Measurements from ENCODE around the gene RXFP4. TPM values are rescaled to one million over a fixed set of nuclear protein-coding genes. Genes with fewer than 3 reads are reported as not detected.

RXFP4 gene
- total and polyA plus RNA-seq, 2 of the 13 experiments (the other 11 are each of a cell fraction or from before 2014, with no cell fraction given): 0.38 to 1.4 TPM

DNA sequence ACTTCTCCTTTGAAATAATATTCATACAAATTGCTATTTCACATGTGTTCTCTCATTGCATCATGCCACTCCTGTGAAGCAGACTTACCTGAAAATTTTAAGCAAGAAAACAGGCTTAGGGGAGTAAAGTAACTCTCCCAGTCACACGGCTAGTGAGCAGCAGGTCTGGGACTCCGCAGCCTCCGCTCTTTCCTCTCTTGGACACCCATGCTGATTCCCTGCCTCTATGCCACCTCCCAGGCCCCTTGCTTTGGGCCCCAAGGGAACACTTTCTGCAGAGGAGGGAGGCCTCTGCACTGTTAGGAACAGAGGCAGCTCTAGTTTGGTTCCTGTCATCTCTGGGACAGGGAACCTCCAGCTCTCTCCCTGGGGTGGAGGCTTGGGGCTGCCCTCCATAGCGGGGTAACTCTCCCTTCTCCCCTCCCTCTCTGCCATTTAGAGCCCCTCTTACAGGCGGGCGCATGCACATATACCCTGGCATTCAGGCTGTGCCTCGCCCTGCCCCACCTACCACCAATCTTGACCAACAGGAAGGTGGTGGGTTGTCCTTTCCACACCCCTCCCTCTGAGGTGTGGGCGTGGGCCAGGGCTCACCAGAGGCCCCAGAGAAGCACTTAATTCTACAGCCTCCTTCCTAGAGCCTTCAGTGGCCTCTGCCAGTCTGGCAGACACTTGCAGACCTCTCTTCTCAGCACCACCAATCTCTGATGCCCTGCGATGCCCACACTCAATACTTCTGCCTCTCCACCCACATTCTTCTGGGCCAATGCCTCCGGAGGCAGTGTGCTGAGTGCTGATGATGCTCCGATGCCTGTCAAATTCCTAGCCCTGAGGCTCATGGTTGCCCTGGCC lies at the start of gene RXFP4 (continued):
- TF ChIP-seq DNMT3B (CRISPR knock-in tag; conservative IDR thresholded peaks at IDR 0.05): no peak
- TF ChIP-seq, protein P1, sequence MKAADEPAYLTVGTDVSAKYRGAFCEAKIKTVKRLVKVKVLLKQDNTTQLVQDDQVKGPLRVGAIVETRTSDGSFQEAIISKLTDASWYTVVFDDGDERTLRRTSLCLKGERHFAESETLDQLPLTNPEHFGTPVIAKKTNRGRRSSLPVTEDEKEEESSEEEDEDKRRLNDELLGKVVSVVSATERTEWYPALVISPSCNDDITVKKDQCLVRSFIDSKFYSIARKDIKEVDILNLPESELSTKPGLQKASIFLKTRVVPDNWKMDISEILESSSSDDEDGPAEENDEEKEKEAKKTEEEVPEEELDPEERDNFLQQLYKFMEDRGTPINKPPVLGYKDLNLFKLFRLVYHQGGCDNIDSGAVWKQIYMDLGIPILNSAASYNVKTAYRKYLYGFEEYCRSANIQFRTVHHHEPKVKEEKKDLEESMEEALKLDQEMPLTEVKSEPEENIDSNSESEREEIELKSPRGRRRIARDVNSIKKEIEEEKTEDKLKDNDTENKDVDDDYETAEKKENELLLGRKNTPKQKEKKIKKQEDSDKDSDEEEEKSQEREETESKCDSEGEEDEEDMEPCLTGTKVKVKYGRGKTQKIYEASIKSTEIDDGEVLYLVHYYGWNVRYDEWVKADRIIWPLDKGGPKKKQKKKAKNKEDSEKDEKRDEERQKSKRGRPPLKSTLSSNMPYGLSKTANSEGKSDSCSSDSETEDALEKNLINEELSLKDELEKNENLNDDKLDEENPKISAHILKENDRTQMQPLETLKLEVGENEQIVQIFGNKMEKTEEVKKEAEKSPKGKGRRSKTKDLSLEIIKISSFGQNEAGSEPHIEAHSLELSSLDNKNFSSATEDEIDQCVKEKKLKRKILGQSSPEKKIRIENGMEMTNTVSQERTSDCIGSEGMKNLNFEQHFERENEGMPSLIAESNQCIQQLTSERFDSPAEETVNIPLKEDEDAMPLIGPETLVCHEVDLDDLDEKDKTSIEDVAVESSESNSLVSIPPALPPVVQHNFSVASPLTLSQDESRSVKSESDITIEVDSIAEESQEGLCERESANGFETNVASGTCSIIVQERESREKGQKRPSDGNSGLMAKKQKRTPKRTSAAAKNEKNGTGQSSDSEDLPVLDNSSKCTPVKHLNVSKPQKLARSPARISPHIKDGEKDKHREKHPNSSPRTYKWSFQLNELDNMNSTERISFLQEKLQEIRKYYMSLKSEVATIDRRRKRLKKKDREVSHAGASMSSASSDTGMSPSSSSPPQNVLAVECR (CRISPR knock-in tag; IDR thresholded peaks at IDR 0.05; ENCODE audit: borderline replicate concordance): peak; percentile 10; the same call in 1 of the 2 replicates
- no peak; the same call in 1 of the 2 replicates for TF ChIP-seq HES4 (CRISPR knock-in tag; IDR thresholded peaks at IDR 0.05; ENCODE audit: borderline replicate concordance)
- TF ChIP-seq, protein P2, sequence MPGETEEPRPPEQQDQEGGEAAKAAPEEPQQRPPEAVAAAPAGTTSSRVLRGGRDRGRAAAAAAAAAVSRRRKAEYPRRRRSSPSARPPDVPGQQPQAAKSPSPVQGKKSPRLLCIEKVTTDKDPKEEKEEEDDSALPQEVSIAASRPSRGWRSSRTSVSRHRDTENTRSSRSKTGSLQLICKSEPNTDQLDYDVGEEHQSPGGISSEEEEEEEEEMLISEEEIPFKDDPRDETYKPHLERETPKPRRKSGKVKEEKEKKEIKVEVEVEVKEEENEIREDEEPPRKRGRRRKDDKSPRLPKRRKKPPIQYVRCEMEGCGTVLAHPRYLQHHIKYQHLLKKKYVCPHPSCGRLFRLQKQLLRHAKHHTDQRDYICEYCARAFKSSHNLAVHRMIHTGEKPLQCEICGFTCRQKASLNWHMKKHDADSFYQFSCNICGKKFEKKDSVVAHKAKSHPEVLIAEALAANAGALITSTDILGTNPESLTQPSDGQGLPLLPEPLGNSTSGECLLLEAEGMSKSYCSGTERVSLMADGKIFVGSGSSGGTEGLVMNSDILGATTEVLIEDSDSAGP (CRISPR knock-in tag; IDR thresholded peaks at IDR 0.05; ENCODE audit: borderline replicate concordance): peak; percentile 30; the same call in 1 of the 2 replicates
- TF ChIP-seq ZMYM4 (CRISPR knock-in tag; IDR thresholded peaks at IDR 0.05): 0 out of 2 replicates have a peak, but pooled peaks have one; percentile 10
- peak; percentile 43; the same call in 1 of the 2 replicates for TF ChIP-seq ZNF709 (CRISPR knock-in tag; IDR thresholded peaks at IDR 0.05)
- TF ChIP-seq ZNF773 (CRISPR knock-in tag; IDR thresholded peaks at IDR 0.05; ENCODE audit: borderline replicate concordance): no peak
- TF ChIP-seq SIX4 (CRISPR knock-in tag; IDR thresholded peaks at IDR 0.05): 0 out of 2 replicates have a peak, but pooled peaks have one; percentile 3
- peak; percentile 5; the same call in 1 of the 2 replicates for TF ChIP-seq ZBTB7B (CRISPR knock-in tag; IDR thresholded peaks at IDR 0.05)
- no peak for TF ChIP-seq CENPX (CRISPR knock-in tag; IDR thresholded peaks at IDR 0.05)
- TF ChIP-seq HOXA3 (CRISPR knock-in tag; IDR thresholded peaks at IDR 0.05): 0 out of 2 replicates have a peak, but pooled peaks have one; percentile 4
- TF ChIP-seq CBX1 (IDR thresholded peaks at IDR 0.05; ENCODE audit: low read depth): peak; percentile 24
- no peak for TF ChIP-seq ZNF567 (CRISPR knock-in tag; IDR thresholded peaks at IDR 0.05; ENCODE audit: borderline replicate concordance)
- TF ChIP-seq POLR2G (IDR thresholded peaks at IDR 0.05; ENCODE audit: low read depth, low read length): peak; percentile 76
- TF ChIP-seq, protein P3, sequence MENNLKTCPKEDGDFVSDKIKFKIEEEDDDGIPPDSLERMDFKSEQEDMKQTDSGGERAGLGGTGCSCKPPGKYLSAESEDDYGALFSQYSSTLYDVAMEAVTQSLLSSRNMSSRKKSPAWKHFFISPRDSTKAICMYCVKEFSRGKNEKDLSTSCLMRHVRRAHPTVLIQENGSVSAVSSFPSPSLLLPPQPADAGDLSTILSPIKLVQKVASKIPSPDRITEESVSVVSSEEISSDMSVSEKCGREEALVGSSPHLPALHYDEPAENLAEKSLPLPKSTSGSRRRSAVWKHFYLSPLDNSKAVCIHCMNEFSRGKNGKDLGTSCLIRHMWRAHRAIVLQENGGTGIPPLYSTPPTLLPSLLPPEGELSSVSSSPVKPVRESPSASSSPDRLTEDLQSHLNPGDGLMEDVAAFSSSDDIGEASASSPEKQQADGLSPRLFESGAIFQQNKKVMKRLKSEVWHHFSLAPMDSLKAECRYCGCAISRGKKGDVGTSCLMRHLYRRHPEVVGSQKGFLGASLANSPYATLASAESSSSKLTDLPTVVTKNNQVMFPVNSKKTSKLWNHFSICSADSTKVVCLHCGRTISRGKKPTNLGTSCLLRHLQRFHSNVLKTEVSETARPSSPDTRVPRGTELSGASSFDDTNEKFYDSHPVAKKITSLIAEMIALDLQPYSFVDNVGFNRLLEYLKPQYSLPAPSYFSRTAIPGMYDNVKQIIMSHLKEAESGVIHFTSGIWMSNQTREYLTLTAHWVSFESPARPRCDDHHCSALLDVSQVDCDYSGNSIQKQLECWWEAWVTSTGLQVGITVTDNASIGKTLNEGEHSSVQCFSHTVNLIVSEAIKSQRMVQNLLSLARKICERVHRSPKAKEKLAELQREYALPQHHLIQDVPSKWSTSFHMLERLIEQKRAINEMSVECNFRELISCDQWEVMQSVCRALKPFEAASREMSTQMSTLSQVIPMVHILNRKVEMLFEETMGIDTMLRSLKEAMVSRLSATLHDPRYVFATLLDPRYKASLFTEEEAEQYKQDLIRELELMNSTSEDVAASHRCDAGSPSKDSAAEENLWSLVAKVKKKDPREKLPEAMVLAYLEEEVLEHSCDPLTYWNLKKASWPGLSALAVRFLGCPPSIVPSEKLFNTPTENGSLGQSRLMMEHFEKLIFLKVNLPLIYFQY (CRISPR knock-in tag; IDR thresholded peaks at IDR 0.05; ENCODE audit: borderline replicate concordance): no peak
- peak; percentile 85; the same call in 1 of the 2 replicates for TF ChIP-seq KLF9 (CRISPR knock-in tag; IDR thresholded peaks at IDR 0.05; ENCODE audit: low read depth)
- TF ChIP-seq ZNF781 (CRISPR knock-in tag; IDR thresholded peaks at IDR 0.05; ENCODE audit: borderline replicate concordance, not compliant biosample characterization): peak; percentile 19
- peak; percentile 47; the same call in 1 of the 2 replicates for TF ChIP-seq TAF1 (CRISPR knock-in tag; IDR thresholded peaks at IDR 0.05)
- no peak for TF ChIP-seq HMG20B (CRISPR knock-in tag; conservative IDR thresholded peaks at IDR 0.05)

Data from HepG2 (cell line).